GM12872 (cell line): Measurements from ENCODE around the gene NKD1.
A peak's percentile ranks its signal among the peaks of the same experiment; 100 is the strongest.

ENCODE experiments used
- TF ChIP-seq, protein P1 (sequence below): IDR thresholded peaks from 3 replicates; pipeline ENCODE4 v1.5.1; 2011; ENCODE audit warnings: low read depth, mild to moderate bottlenecking, low read length, moderate library complexity; ENCODE audit not compliant: insufficient read depth

NKD1 gene

DNA sequence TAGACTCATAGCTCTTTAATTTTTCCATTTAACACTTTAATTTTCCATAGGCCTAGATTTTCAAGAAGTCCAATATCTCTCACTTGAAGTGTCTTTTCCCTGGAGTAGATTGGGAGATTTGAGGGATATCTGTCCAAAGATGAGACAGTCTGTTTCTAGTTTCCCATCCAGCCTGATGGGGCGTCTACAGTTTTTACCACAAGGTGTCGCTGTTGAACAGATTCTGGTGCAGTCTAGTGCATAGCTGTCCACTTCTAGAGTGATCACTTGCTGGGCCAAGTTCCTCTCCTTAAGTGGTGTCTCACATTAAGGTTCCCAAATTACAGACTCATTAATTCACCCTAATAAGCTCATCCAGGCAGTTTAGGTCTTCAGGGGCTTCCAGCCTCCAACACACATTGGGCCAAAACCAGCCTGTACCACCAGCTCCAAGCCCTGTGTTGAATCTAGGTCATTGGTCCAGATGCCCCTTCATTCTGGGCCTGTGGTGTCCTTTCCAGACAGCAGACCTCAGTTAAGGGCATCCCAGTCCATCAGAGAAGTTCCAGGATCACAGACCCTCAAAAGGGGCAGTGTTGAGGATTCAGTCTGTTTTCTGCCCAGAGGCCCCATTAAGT, 123.6 kb downstream of the NKD1 start:
- TF ChIP-seq, protein P1, sequence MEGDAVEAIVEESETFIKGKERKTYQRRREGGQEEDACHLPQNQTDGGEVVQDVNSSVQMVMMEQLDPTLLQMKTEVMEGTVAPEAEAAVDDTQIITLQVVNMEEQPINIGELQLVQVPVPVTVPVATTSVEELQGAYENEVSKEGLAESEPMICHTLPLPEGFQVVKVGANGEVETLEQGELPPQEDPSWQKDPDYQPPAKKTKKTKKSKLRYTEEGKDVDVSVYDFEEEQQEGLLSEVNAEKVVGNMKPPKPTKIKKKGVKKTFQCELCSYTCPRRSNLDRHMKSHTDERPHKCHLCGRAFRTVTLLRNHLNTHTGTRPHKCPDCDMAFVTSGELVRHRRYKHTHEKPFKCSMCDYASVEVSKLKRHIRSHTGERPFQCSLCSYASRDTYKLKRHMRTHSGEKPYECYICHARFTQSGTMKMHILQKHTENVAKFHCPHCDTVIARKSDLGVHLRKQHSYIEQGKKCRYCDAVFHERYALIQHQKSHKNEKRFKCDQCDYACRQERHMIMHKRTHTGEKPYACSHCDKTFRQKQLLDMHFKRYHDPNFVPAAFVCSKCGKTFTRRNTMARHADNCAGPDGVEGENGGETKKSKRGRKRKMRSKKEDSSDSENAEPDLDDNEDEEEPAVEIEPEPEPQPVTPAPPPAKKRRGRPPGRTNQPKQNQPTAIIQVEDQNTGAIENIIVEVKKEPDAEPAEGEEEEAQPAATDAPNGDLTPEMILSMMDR = peak; percentile 73

DNA sequence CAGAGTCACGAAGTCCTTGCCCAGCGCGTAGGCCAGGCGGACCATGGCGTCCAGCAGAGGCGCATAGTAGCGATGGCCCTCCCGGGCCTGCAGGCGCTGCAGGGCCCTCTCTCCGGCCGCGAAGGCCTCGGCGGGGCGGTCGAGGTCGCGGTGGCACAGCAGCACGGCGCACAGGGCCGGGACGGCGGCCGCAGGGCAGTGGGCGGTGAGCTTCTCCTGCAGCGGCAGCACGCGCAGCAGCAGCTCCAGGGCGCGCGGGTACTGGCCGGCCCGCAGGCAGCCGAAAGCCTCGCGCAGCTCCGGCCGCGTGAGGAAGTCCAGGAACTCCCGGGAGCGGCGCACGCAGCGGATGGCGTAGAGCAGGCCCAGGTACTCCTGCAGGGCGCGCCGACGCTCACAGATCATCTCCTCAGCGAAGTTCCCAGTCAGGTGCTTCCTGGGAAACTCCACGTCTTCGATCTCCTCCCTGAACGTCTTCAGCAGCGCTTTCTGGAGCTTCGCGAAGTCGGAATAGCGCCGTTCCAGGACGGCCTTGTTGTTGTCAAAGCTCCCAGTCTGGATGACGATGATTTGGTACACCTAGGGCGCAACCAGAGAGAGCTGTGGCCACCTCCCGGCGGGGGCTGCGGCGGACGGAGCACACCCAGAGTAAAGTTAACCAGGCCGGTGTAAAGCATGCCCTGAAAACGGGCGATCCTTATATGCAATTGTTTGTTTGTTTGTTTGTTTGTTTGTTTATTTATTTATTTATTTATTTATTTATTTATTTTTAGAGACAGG, 125.5 kb downstream of the NKD1 start:
- TF ChIP-seq, protein P1 = no peak

DNA sequence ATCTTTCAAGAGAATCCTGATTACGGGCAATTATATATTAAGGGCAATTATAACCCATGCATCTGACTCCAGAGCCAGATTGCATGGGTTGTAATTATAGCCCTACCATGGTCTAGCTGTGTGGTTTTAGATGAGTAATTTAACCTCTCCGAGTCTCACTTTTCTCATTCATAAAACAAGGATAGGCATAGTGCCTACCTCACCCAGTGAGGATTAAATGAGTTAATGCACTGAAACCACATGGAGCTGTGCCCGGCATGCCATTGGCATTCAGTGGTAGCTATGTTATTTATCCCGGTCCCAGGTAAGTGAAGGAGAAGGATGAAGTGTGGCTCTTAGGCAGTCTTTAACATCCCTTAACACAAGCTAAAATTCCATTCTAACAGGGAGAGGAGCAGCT, 126.6 kb downstream of the NKD1 start:
- TF ChIP-seq, protein P1 = no peak

DNA sequence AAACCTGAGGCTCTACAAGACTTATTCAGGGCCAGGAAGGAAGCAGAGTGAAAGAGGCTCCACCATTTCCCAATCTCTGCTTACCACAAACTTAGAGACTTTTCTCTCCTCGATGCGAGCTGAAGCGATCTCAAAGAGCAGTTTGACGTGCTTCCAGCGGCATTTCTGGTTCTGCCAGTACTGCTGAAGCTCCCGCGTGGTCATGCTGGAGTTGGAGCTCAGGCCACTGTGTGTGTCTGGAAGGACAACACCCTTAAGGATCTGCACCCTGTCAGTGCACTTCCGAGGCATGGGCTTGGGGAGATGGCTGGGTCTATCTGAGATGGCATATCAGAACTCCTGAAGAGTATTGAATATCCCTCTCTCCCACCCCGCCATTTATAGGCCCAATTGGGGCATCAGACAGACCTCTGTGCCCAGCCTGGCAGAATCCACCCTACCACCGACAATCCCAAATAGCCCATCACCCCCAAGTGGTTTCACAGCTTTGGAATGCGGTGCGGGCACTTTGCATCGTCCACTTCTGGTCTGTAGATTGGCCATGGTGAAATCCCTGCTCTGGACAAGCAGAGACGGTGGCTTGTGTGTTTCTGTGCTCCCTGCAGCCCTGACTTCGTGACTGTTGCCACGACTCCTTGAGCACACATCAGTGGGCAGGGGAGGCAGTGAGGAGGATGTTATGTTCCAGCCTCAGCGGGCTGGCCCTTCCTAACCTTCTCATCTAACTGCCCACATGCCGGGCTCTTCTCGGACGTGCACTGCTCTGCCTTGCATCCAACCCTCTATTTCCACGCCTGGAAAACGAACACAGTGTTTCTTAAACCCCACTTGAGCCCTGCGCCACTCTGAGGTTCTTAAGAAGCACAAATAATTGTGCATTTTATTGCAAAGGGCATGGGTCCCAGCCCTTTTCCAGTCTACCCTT, 127.8 kb downstream of the NKD1 start:
- TF ChIP-seq, protein P1 = no peak

DNA sequence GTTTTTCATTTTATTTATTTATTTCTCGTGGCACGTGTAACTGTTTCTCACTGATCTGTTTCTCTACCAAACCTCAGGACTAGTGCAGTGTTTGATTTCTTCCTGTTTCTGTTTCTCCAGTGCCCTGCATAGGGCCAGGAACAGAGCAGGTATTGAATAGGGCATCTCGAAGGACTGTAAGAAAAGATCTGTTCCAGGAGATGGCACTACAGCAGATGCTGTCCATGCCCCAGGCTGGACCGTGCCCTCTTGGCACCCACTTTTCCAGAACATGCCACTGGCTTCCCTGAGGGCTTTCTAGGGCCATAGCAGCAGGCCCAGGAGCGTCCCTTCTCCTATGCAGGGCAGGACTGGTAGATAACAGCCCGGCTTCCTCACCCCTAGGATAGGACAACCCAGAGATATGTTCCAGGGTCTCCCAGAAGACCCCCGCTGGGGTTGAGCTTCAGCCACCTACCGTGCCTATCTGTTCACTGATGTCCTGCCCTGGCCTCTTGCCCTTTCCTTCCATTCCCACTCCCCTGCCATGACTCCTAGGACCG, 128.6 kb downstream of the NKD1 start:
- TF ChIP-seq, protein P1 = no peak

DNA sequence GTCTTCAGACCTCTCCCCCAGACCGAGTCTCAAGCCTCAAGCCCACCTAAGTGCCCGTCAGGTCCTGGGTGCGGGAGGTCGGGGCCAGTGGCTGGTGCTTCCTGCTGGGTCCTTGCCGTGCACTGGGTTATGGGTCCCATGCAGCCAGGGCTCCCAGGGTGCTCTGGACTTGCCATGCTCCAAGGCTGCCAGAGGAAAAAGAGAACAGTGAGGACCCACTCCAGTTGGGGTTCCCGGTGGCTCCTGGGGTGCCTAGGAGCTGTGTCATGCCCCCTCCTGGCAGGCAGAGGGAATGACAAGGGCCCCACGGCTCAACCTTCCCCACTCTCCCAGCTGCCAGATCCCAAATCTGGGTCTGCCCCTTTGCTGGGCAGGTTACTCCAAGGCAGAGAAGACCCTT, 129.2 kb downstream of the NKD1 start:
- TF ChIP-seq, protein P1 = peak; percentile 77

DNA sequence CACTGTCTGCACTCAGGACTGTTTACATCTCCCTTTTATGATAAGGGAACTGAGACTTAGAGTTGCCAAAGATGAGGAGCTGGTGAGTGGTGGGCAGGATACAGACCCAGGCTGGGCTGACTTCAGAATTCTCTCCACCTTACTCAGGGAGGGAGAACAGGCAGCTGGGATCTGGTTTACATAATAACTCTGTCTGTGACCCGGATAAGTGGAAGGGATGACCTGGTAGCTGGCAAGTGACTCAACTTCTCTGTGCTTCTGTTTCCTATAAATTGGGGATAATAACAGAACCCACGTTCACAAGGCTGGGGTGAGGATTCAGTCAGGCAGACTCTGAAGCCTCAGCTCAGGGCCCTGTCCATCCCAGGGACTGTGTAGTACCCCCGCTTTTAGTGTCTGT, 130.3 kb downstream of the NKD1 start:
- TF ChIP-seq, protein P1 = no peak
